ENCODE results near the gene GALNT7.
"Not testable (repeated sequence)": the region's sequence is repeated elsewhere in the genome, so short reads cannot be mapped to it uniquely, and the experiment has no call there.

The GALNT7 gene

GRCh38 chr4:173168396-173169177, at the start of gene GALNT7:
TSS of gene GALNT7 (plus strand) at chr4:173168811. CDS start at chr4:173168836, 25 bp downstream.
- DNase-seq (ENCODE audit: low read depth): peak; percentile 50

- not testable (repeated sequence) for DNase-seq (ENCODE audit: low read depth)
Observed at GRCh38 chr4:173118819-173119218, 49.8 kb upstream of the GALNT7 start.

GRCh38 chr4:173119818-173120217, 48.8 kb upstream of the GALNT7 start:
- no peak for DNase-seq (ENCODE audit: low read depth)

- no peak for DNase-seq (ENCODE audit: low read depth)
Observed at GRCh38 chr4:173121076-173121561, 47.5 kb upstream of the GALNT7 start.

GRCh38 chr4:173124209-173124865, 44.3 kb upstream of the GALNT7 start:
- DNase-seq (ENCODE audit: low read depth): no peak

- no peak for DNase-seq (ENCODE audit: low read depth)
Observed at GRCh38 chr4:173125216-173125812, 43.3 kb upstream of the GALNT7 start.

- no peak for DNase-seq (ENCODE audit: low read depth)
Observed at GRCh38 chr4:173128199-173128890, 40.3 kb upstream of the GALNT7 start.

GRCh38 chr4:173130687-173131086, 37.9 kb upstream of the GALNT7 start:
- DNase-seq (ENCODE audit: low read depth): no peak

GRCh38 chr4:173134426-173134825, 34.2 kb upstream of the GALNT7 start:
- no peak for DNase-seq (ENCODE audit: low read depth)

- no peak for DNase-seq (ENCODE audit: low read depth)
Observed at GRCh38 chr4:173135241-173135847, 33.3 kb upstream of the GALNT7 start.

GRCh38 chr4:173138624-173139023, 30.0 kb upstream of the GALNT7 start:
- DNase-seq (ENCODE audit: low read depth): no peak

GRCh38 chr4:173139561-173139960, 29.1 kb upstream of the GALNT7 start:
- no peak for DNase-seq (ENCODE audit: low read depth)

- no peak for DNase-seq (ENCODE audit: low read depth)
Observed at GRCh38 chr4:173145131-173145530, 23.5 kb upstream of the GALNT7 start.

- no peak for DNase-seq (ENCODE audit: low read depth)
Observed at GRCh38 chr4:173146456-173146855, 22.2 kb upstream of the GALNT7 start.

GRCh38 chr4:173151496-173151895, 17.1 kb upstream of the GALNT7 start:
- DNase-seq (ENCODE audit: low read depth): no peak

- DNase-seq (ENCODE audit: low read depth): no peak
Observed at GRCh38 chr4:173152104-173152503, 16.5 kb upstream of the GALNT7 start.

- DNase-seq (ENCODE audit: low read depth): no peak
Observed at GRCh38 chr4:173153445-173153844, 15.2 kb upstream of the GALNT7 start.

GRCh38 chr4:173159791-173160190, 8.8 kb upstream of the GALNT7 start:
- DNase-seq (ENCODE audit: low read depth): no peak

GRCh38 chr4:173160871-173161270, 7.7 kb upstream of the GALNT7 start:
- DNase-seq (ENCODE audit: low read depth): no peak

GRCh38 chr4:173161311-173161710, 7.3 kb upstream of the GALNT7 start:
- DNase-seq (ENCODE audit: low read depth): no peak

GRCh38 chr4:173165706-173166105, 2.9 kb upstream of the GALNT7 start:
- DNase-seq (ENCODE audit: low read depth): no peak

GRCh38 chr4:173166491-173166890, 2.1 kb upstream of the GALNT7 start:
- no peak for DNase-seq (ENCODE audit: low read depth)
